Fibroblast of peridontal ligament (primary cell): Measurements from ENCODE around the gene MTHFD2L.
"Not testable (repeated sequence)": the region's sequence is repeated elsewhere in the genome, so short reads cannot be mapped to it uniquely, and the experiment has no call there.

Experiments
- DNase-seq: peaks from one replicate; pipeline ENCODE4 v3.0.0-alpha.2; 2010; ENCODE audit errors: extremely low read depth

MTHFD2L gene

DNA sequence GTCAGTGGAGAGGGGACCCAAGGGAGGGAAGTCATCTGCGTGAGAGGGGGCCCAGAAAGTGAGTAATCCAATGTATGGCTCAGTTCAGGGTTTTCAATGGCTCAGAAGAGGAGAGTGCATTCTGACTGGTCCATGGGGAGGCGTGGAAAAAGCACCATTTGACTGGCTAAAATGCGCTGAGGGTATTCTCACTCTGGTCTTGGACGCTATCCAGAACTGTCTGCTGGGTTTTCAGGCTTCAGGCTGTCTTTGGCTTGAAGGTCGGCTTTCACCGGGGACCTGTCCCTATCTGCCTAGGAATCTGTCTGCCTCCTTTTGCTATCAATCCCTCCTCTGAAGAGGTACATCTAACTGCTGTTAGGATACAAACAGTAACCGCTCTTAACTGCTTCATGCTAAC, 176.7 kb downstream of the MTHFD2L start:
- DNase-seq = no peak

GRCh38 chr4:74335341-74336021, 177.6 kb downstream of the MTHFD2L start:
- no peak for DNase-seq

DNA sequence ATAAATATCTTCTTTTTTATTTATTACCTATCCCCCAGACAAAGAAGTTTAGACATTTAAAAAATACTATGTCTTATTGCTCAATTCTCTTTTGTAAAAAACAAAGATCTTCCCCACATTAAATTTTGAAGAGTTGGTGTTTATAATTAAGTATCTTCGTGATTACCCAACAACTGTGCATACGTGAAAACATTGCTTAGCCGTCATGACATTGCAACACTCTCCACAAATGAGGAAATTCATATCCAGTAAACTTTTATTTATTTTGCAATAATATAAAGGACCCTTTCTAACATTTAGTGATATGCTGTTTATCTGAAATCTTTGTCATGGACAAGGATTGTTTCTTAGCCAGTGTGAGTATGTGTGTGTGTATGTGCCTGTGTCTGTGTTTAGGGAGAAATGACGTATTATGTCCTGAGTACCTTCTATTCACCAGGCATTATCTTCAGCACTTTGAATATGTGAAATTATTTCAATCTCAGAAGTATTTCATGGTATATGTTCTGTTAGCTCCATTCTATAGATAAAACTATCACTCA, 180.9 kb downstream of the MTHFD2L start:
- no peak for DNase-seq

GRCh38 chr4:74339501-74339900, 181.6 kb downstream of the MTHFD2L start:
- no peak for DNase-seq

DNA sequence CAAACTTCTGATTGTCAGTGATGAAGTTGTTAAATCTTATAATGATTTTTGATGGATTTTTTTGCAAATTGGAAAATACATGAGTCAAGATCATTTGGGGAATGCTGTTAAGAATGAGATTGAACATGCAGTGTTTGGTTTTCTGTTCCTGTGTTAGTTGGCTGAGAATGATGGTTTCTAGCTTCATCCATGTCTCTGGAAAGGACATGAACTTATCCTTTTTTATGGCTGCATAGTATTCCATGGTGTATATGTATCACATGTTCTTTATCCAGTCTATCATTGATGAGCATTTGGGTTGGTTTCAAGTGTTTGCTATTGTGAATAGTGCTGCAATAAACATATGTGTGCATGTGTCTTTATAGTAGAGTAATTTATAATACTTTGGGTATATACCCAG, 182.5 kb downstream of the MTHFD2L start:
- not testable (repeated sequence) for DNase-seq

DNA sequence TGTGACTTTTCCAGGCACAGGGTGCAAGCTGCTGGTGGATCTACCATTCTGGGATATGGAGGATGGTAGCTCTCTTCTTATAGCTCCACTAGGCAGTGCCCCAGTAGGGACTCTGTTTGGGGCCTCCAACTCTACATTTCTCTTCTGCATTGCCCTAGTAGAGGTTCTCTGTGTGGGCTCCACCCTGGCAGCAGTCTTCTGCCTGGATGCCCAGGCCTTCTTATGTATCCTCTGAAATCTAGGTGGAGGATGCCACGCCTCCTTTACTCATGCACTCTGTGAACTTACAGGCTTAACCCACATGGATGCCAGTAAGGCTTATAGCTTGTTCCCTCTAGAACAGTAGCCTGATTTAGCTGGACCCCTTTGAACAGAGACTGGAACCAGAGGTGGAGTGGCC, 186.1 kb downstream of the MTHFD2L start:
- no peak for DNase-seq
